Cardiac muscle cell (in vitro differentiated cells and primary cell): ENCODE results near the gene POLDIP2. TPM values are rescaled to one million over a fixed set of nuclear protein-coding genes. Genes with fewer than 3 reads are reported as not detected.

Source experiments
- DNase-seq, 2 donors: peaks; one replicate each; pipeline versions ENCODE4 v3.0.0 to v3.0.0-alpha.2; 2010 to 2017; ENCODE audit warnings: low read depth in 1 of 2, low spot score in 1 of 2
- H3K27ac ChIP-seq: fragments of 200-600 bp; sonication (generic); 2 replicates; pipeline ENCODE4 v1.5.1; 2016
- H3K27me3 ChIP-seq: fragments of 200-600 bp; sonication (generic); 2 replicates; pipeline ENCODE4 v1.6.0; 2016; ENCODE audit warnings: control low read depth
- H3K36me3 ChIP-seq: fragments of 200-600 bp; sonication (generic); 2 replicates; pipeline ENCODE4 v1.5.1; 2016; ENCODE audit warnings: control low read depth
- H3K4me1 ChIP-seq: fragments of 200-600 bp; sonication (generic); 2 replicates; pipeline ENCODE4 v1.8.1; 2017; ENCODE audit warnings: low read depth, mild to moderate bottlenecking, mixed run types
- H3K4me3 ChIP-seq: fragments of 200-600 bp; sonication (generic); 2 replicates; pipeline ENCODE4 v1.5.1; 2016; ENCODE audit warnings: mild to moderate bottlenecking
- H3K9me3 ChIP-seq: fragments of 200-600 bp; sonication (generic); 2 replicates; pipeline ENCODE4 v1.5.1; 2017; ENCODE audit warnings: low read depth, mild to moderate bottlenecking, control low read depth
- CTCF ChIP-seq: IDR thresholded peaks from 2 replicates; pipeline ENCODE4 v1.5.1; 2012; ENCODE audit warnings: low read depth, mild to moderate bottlenecking, low read length
- polyA plus RNA-seq: library from polyadenylated mRNA; unstranded; fragments of >200 nt; fragmentation: Nextera tagmentation; extraction: Ambion mirVana; gene quantifications from 2 replicates; pipeline ENCODE4 v1.2.1, GENCODE V29; 2016
- total RNA-seq: library from RNA; depleted of rRNA; stranded (reverse); fragments of >200 nt; gene quantifications from 2 replicates; pipeline ENCODE4 v1.2.3, GENCODE V29; 2016

Gene POLDIP2
- total and polyA plus RNA-seq, 2 experiments from 2014 or later: 124 to 147 TPM

- Histone ChIP-seq H3K4me3 (no peak overlapping the region), H3K36me3 (no peaks in the 10 kb centered on the region), H3K4me1 (no peaks in the 10 kb centered on the region), H3K9me3 (no peaks in the 10 kb centered on the region), H3K27me3 (no peaks in the 10 kb centered on the region), H3K27ac (no peak overlapping the region)
- no peak for TF ChIP-seq CTCF
- DNase-seq: no peak
Measured at GRCh38 chr17:28404461-28404811, 47.1 kb upstream of the POLDIP2 start.

DNA sequence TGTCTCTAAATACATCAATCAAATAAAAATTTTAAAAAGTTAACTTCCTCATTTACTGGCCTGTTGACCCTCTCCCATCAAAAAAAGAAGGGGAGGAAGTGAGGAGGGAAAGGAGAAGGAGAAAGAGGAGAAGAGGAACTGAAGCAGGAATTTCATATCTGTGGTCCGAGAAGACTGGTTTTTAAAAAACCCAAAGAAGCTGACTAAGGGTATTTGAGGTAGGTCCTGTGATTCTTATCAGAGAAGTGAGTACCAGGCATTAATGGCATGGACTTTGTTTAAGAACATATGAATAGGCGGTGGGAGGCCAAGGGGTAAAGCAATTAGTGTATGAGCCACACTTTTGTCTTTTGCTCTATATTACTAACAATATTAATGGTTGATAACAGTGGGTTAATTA, 46.7 kb upstream of the POLDIP2 start:
- no peak overlapping the region for H3K4me3 ChIP-seq
- no peak for DNase-seq
- H3K4me1 ChIP-seq: no peaks in the 10 kb centered on the region
- H3K27ac ChIP-seq: no peak overlapping the region
- no peaks in the 10 kb centered on the region for H3K9me3 ChIP-seq
- TF ChIP-seq CTCF: no peak
- no peaks in the 10 kb centered on the region for H3K27me3 ChIP-seq
- no peaks in the 10 kb centered on the region for H3K36me3 ChIP-seq

GRCh38 chr17:28402844-28403243, 45.5 kb upstream of the POLDIP2 start:
- Histone ChIP-seq H3K4me1 (no peaks in the 10 kb centered on the region), H3K27me3 (no peaks in the 10 kb centered on the region), H3K9me3 (no peaks in the 10 kb centered on the region), H3K4me3 (no peak overlapping the region), H3K27ac (no peak overlapping the region), H3K36me3 (no peaks in the 10 kb centered on the region)
- DNase-seq: no peak
- TF ChIP-seq CTCF: no peak

GRCh38 chr17:28402224-28402630, 44.9 kb upstream of the POLDIP2 start:
- no peak for TF ChIP-seq CTCF
- H3K36me3 ChIP-seq: no peaks in the 10 kb centered on the region
- H3K27ac ChIP-seq: no peak overlapping the region
- H3K4me1 ChIP-seq: no peaks in the 10 kb centered on the region
- no peaks in the 10 kb centered on the region for H3K9me3 ChIP-seq
- DNase-seq: no peak
- no peak overlapping the region for H3K4me3 ChIP-seq
- no peaks in the 10 kb centered on the region for H3K27me3 ChIP-seq

GRCh38 chr17:28399808-28400207, 42.5 kb upstream of the POLDIP2 start:
- no peak overlapping the region for H3K27ac ChIP-seq

More at GRCh38 chr17:28399808-28400207, 42.5 kb upstream of the POLDIP2 start:
- H3K27me3 ChIP-seq: no peaks in the 10 kb centered on the region
- H3K36me3 ChIP-seq: no peaks in the 10 kb centered on the region
- TF ChIP-seq CTCF: no peak
- H3K9me3 ChIP-seq: no peaks in the 10 kb centered on the region
- H3K4me1 ChIP-seq: no peaks in the 10 kb centered on the region
- DNase-seq: no peak
- no peak overlapping the region for H3K4me3 ChIP-seq
